ENCODE measurements around the gene SLC35G1.

DNA sequence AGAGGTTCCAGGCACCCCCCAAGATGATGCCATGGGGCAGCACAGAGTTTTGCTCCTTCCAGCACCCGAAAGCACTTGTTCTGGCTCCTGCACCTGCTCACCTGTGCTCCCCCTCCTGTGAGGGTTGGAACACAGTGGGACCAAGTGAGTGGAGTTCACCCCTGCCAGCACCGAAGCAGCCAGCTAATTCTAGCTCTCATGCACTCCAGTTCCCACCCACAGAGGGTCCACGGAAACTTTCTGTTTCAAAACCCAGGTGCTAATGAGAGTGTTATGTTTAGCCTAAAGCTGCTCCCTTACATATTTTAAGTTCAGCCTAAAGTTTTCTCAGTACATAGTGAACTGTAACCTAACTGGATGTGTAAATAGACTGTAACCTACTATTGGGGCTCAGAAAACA is 42.6 kb upstream of the SLC35G1 start:
- TF ChIP-seq POLR2A (IDR thresholded peaks at IDR 0.05) = no peak
- TF ChIP-seq CTCF (IDR thresholded peaks at IDR 0.05) = no peak
